Measurements from ENCODE around the gene CFL1.
A peak's percentile ranks its signal among the peaks of the same experiment; 100 is the strongest.

CFL1 gene

GRCh38 chr11:65821107-65821506, 36.9 kb downstream of the CFL1 start:
- no peak overlapping the region for H3K27ac Mint-ChIP-seq
- no peaks in the 10 kb centered on the region for H3K9me3 Mint-ChIP-seq (ENCODE audit: low read depth)
- peaks cover 4% of the 10 kb centered on the region for H3K36me3 Mint-ChIP-seq
- no peaks in the 10 kb centered on the region for H3K27me3 Mint-ChIP-seq
- H3K4me3 Mint-ChIP-seq: no peak overlapping the region
- H3K4me1 Mint-ChIP-seq (ENCODE audit: low read depth): peaks cover 15% of the 10 kb centered on the region

GRCh38 chr11:65817835-65818680, 39.9 kb downstream of the CFL1 start:
- H3K9me3 Mint-ChIP-seq (ENCODE audit: low read depth): no peaks in the 10 kb centered on the region
- peak overlapping the region; percentile 85 for H3K4me3 Mint-ChIP-seq
- H3K27ac Mint-ChIP-seq: peak overlapping the region; percentile 80
- no peaks in the 10 kb centered on the region for H3K27me3 Mint-ChIP-seq
- peaks cover 4% of the 10 kb centered on the region for H3K36me3 Mint-ChIP-seq
- peaks cover 15% of the 10 kb centered on the region for H3K4me1 Mint-ChIP-seq (ENCODE audit: low read depth)

DNA sequence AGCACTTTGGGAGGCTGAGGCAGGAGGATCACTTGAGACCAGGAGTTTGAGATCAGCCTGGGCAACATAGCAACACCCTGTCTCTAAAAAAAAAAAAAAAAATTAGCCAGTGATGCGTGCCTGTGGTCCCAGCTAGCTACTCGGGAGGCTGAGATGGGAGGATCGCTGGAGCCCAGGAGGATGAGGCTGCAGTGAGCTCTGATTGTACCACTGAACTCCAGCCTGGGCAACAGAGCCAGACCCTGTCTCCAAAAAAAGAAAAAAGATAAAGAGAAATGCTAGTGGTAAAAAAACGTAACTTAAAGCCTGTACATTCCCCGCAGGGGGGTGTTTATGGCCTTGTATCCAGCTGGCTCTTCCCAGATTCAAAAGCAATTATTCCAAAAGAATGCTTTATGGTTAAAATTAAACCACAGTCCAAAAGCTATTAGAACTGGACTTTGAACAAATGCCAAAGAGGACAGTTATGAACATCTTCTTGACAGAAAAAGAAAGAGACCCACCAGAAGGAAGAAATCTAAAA, 40.6 kb downstream of the CFL1 start:
- Mint-ChIP-seq H3K4me3 (peak overlapping the region; percentile 85), H3K36me3 (peaks cover 4% of the 10 kb centered on the region), H3K27me3 (no peaks in the 10 kb centered on the region), H3K27ac (peak overlapping the region; percentile 80), H3K9me3 (ENCODE audit: low read depth) (no peaks in the 10 kb centered on the region), H3K4me1 (ENCODE audit: low read depth) (peaks cover 15% of the 10 kb centered on the region)

- Mint-ChIP-seq H3K27ac (no peak overlapping the region), H3K36me3 (peaks cover 4% of the 10 kb centered on the region), H3K9me3 (ENCODE audit: low read depth) (no peaks in the 10 kb centered on the region), H3K4me3 (peak overlapping the region; percentile 14), H3K4me1 (ENCODE audit: low read depth) (peaks cover 15% of the 10 kb centered on the region), H3K27me3 (no peaks in the 10 kb centered on the region)
Observed at GRCh38 chr11:65816696-65817095, 41.3 kb downstream of the CFL1 start.

DNA sequence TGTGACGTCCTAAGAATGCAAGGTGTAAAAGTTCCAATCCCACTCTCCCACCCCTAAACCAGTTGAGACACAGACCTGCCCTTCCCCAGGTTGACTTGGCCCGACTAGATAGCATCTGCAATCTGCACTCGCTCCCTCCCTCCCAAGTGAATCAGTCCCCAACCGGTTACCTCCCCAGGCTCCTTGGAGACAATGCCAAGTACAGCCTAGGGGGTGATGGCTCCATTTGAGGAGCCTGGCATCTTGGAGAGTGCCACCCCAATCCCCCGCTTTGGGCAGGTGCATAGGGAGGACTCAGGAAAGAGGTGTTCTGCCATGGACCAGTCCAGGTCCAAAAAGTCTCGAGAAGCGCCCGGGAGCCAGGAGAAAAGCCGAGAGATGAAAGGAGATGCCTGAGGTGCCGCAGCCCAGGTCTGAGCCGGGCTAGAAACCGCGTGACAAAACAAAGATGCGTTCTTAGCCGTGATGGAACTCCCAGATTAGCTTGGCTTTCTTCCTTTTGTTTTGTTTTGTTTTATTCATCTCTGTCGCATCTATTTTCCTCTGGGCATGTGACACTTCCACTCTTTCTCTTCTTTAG, 42.9 kb downstream of the CFL1 start:
- H3K27ac Mint-ChIP-seq: no peak overlapping the region
- peaks cover 15% of the 10 kb centered on the region for H3K4me1 Mint-ChIP-seq (ENCODE audit: low read depth)
- no peaks in the 10 kb centered on the region for H3K9me3 Mint-ChIP-seq (ENCODE audit: low read depth)
- H3K36me3 Mint-ChIP-seq: peaks cover 4% of the 10 kb centered on the region
- H3K27me3 Mint-ChIP-seq: no peaks in the 10 kb centered on the region
- H3K4me3 Mint-ChIP-seq: no peak overlapping the region

GRCh38 chr11:65814131-65814985, 43.6 kb downstream of the CFL1 start:
- no peak overlapping the region for H3K27ac Mint-ChIP-seq
- H3K27me3 Mint-ChIP-seq: no peaks in the 10 kb centered on the region
- no peak overlapping the region for H3K4me3 Mint-ChIP-seq
- no peaks in the 10 kb centered on the region for H3K9me3 Mint-ChIP-seq (ENCODE audit: low read depth)
- H3K36me3 Mint-ChIP-seq: peaks cover 4% of the 10 kb centered on the region
- peaks cover 15% of the 10 kb centered on the region for H3K4me1 Mint-ChIP-seq (ENCODE audit: low read depth)

DNA sequence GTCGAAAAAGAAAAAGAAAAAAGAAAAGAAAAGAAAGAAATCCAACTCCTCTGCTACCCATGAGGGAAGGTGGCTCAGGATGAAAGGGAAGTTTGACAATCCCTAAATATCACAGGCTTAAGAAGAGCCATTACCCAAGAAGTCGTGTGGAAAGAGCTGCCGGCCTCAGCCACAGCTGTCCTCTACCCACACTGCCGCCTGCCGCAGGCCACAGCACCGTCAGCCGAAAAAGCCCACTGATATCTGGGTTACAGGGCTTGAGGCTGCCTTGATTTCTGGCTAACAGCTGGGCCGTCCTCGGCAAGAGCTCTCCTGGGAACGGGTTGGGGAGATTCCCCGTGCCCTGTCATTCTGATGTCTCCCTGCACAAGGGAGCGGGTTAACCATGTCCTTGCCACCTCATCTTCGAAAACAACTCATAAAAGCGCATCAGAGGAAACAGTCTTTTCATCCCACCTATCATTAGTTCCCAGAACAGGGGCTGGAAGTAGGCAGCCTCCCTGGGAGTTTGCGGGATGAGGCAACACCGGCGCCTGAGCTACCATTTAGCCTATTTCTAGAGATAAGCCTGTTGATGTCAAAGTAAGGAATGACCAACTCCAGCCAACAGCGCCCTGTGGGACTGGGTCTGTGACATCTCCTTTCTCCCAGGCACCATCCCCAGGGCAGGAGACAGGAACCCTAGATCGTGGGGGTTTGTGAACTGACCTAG, 46.1 kb downstream of the CFL1 start:
- Mint-ChIP-seq H3K36me3 (peaks cover 4% of the 10 kb centered on the region), H3K27ac (peak overlapping the region; percentile 41), H3K27me3 (no peaks in the 10 kb centered on the region), H3K9me3 (ENCODE audit: low read depth) (no peaks in the 10 kb centered on the region), H3K4me1 (ENCODE audit: low read depth) (peaks cover 7% of the 10 kb centered on the region), H3K4me3 (no peak overlapping the region)

- H3K36me3 Mint-ChIP-seq: no peaks in the 10 kb centered on the region
- no peak overlapping the region for H3K4me3 Mint-ChIP-seq
Observed at GRCh38 chr11:65810046-65810868, 47.7 kb downstream of the CFL1 start.

GRCh38 chr11:65809496-65809895, 48.5 kb downstream of the CFL1 start:
- no peaks in the 10 kb centered on the region for H3K27me3 Mint-ChIP-seq
- H3K4me3 Mint-ChIP-seq: no peak overlapping the region
- no peak overlapping the region for H3K27ac Mint-ChIP-seq
- H3K36me3 Mint-ChIP-seq: no peaks in the 10 kb centered on the region
- no peaks in the 10 kb centered on the region for H3K4me1 Mint-ChIP-seq (ENCODE audit: low read depth)
- H3K9me3 Mint-ChIP-seq (ENCODE audit: low read depth): no peaks in the 10 kb centered on the region

More at GRCh38 chr11:65810046-65810868, 47.7 kb downstream of the CFL1 start:
- no peak overlapping the region for H3K27ac Mint-ChIP-seq
- no peaks in the 10 kb centered on the region for H3K27me3 Mint-ChIP-seq
- H3K4me1 Mint-ChIP-seq (ENCODE audit: low read depth): no peaks in the 10 kb centered on the region
- H3K9me3 Mint-ChIP-seq (ENCODE audit: low read depth): no peaks in the 10 kb centered on the region

DNA sequence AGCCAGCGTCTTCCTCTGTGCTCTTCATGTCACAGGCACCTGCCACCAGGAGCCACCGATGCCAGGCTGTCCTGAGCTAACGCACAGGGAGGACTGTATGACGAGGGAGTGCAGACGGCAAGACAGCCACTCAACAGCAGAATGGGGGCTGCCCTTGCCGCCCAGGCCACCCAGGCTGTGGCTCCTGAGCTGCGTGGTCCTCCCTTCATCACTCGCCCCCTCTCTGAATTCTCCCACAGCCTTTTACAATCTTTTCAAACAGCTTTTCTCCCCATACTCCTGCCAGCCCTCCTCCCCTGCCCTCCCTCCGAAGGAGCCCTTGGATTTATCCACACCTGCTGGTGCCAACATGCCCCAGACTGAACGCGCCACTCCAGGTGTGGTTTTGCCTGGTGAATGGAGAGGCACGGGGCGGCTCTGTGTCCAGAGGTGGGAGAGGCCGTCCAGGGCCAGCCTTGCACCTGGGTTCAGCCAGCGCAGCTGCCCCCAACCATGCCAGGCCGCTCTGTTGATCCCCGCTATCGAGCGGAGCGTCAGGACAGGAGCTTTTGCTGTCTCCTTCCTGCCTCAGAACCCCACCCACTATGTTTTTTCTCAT, 49.1 kb downstream of the CFL1 start:
- H3K4me1 Mint-ChIP-seq (ENCODE audit: low read depth): no peaks in the 10 kb centered on the region
- H3K36me3 Mint-ChIP-seq: no peaks in the 10 kb centered on the region
- no peaks in the 10 kb centered on the region for H3K9me3 Mint-ChIP-seq (ENCODE audit: low read depth)
- no peak overlapping the region for H3K27ac Mint-ChIP-seq
- H3K4me3 Mint-ChIP-seq: no peak overlapping the region
- H3K27me3 Mint-ChIP-seq: no peaks in the 10 kb centered on the region

DNA sequence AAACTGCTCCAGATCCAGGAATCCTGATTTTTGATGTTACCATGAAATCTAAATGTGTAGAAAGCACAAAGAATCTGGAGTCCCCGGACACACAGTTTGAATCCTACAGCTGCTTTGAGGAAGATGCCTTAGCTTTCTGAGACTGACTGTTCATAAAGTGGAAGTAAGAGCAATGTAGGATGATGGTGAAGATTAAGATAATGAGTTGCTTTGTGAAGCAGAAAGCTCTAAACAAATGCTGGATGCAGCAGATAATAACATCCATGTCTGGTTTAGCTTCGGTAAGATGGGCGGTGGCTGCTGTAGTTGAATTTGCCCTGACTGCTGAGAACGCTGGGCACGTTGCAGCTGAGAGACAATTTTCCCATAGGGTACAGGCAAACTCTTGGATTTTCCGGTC, 51.0 kb downstream of the CFL1 start:
- Mint-ChIP-seq H3K36me3 (no peaks in the 10 kb centered on the region), H3K4me3 (no peak overlapping the region), H3K9me3 (ENCODE audit: low read depth) (no peaks in the 10 kb centered on the region), H3K4me1 (ENCODE audit: low read depth) (no peaks in the 10 kb centered on the region), H3K27ac (no peak overlapping the region), H3K27me3 (no peaks in the 10 kb centered on the region)
